Calu3 (cell line): ENCODE measurements around the gene FBXW8. TPM values are rescaled to one million over a fixed set of nuclear protein-coding genes. Genes with fewer than 3 reads are reported as not detected.

ENCODE experiments used
- BruUV-seq: library from RNA; stranded (reverse); fragments of 400-500 nt; replicated peaks from 2 replicates; lab custom pipeline; 2021; lab: Mats Ljungman, UMichigan
- CTCF ChIA-PET: fragments of 300-600 bp; sonication (Branson Sonifier 250); formaldehyde crosslinking; loops from one replicate; lab custom pipeline; 2022; ENCODE audit warnings: antibody characterized with exemption; lab: Charles Lee
- DNase-seq: peaks from one replicate; pipeline ENCODE4 v3.0.0; 2022
- H3K27ac Mint-ChIP-seq: one replicate; pipeline ENCODE4 v1.8.0; 2022; ENCODE audit warnings: mixed read lengths; ENCODE audit not compliant: unreplicated experiment
- H3K27me3 Mint-ChIP-seq: one replicate; pipeline ENCODE4 v1.8.0; 2022; ENCODE audit warnings: mixed read lengths; ENCODE audit not compliant: unreplicated experiment
- H3K36me3 Mint-ChIP-seq: one replicate; pipeline ENCODE4 v1.8.0; 2022; ENCODE audit warnings: mild to moderate bottlenecking, moderate library complexity, mixed read lengths; ENCODE audit not compliant: insufficient read depth, unreplicated experiment
- H3K4me1 Mint-ChIP-seq: one replicate; pipeline ENCODE4 v1.8.0; 2022; ENCODE audit warnings: mild to moderate bottlenecking, low read depth, mixed read lengths; ENCODE audit not compliant: unreplicated experiment
- H3K4me3 Mint-ChIP-seq: one replicate; pipeline ENCODE4 v1.8.0; 2022; ENCODE audit warnings: mild to moderate bottlenecking, low read depth, moderate library complexity, mixed read lengths; ENCODE audit not compliant: unreplicated experiment
- H3K9me3 Mint-ChIP-seq: one replicate; pipeline ENCODE4 v1.8.0; 2022; ENCODE audit warnings: low read depth, mixed read lengths; ENCODE audit not compliant: unreplicated experiment
- intact Hi-C: fragments of 100-400 bp; cut with micrococcal nuclease; formaldehyde crosslinking; loops from one replicate; pipeline ENCODE4 v1.10.0; 2022; ENCODE audit not compliant: unreplicated experiment
- total RNA-seq: library from RNA; stranded (reverse); gene quantifications from 2 replicates; pipeline ENCODE4 v1.2.3, GENCODE V29; 2022
- TF ChIP-seq, protein P1 (sequence below): fragments of 200-600 bp; IDR thresholded peaks from one replicate; pipeline ENCODE4 v1.8.0; 2022; ENCODE audit warnings: antibody characterized with exemption; ENCODE audit not compliant: unreplicated experiment

The FBXW8 gene
- total RNA-seq, 1 experiment from 2014 or later, result 18.2 TPM

DNA sequence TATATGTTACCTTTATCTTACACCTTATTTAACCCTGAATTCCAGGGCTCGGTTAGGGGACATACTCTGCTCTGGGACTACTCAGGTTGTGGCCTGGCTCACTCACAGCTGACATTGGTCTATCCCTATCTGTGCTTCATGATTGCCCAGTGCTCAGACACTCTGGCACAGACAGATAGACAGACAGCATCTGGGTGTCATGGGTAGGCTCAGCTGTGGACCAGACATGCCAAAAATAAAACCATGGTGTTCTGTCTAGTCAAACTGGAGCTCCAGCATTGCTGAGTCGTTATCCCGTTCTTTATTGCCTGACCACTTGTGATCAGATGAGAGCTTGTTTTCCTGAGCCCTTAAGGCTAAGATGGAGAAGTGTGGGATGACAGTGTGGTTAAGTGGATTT is 29.0 kb downstream of the FBXW8 start:
- peaks cover 19% of the 10 kb centered on the region for H3K36me3 Mint-ChIP-seq
- H3K4me3 Mint-ChIP-seq, result no peak overlapping the region
- intact Hi-C loops, result no loop called here
- CTCF ChIA-PET, result interaction anchor here (0.5 to 0.6 kb wide), 2 partner anchors 195 to 966 kb away, joined by 3 to 4 read pairs; no protein-coding TSS in a partner anchor
- no peak for DNase-seq
- TF ChIP-seq, protein P1, sequence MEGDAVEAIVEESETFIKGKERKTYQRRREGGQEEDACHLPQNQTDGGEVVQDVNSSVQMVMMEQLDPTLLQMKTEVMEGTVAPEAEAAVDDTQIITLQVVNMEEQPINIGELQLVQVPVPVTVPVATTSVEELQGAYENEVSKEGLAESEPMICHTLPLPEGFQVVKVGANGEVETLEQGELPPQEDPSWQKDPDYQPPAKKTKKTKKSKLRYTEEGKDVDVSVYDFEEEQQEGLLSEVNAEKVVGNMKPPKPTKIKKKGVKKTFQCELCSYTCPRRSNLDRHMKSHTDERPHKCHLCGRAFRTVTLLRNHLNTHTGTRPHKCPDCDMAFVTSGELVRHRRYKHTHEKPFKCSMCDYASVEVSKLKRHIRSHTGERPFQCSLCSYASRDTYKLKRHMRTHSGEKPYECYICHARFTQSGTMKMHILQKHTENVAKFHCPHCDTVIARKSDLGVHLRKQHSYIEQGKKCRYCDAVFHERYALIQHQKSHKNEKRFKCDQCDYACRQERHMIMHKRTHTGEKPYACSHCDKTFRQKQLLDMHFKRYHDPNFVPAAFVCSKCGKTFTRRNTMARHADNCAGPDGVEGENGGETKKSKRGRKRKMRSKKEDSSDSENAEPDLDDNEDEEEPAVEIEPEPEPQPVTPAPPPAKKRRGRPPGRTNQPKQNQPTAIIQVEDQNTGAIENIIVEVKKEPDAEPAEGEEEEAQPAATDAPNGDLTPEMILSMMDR, result no peak
- H3K9me3 Mint-ChIP-seq, result peaks cover 10% of the 10 kb centered on the region
- no peaks in the 10 kb centered on the region for H3K4me1 Mint-ChIP-seq
- no peak overlapping the region for H3K27ac Mint-ChIP-seq
- H3K27me3 Mint-ChIP-seq, result no peaks in the 10 kb centered on the region
- BruUV-seq, result no TSS peak

DNA sequence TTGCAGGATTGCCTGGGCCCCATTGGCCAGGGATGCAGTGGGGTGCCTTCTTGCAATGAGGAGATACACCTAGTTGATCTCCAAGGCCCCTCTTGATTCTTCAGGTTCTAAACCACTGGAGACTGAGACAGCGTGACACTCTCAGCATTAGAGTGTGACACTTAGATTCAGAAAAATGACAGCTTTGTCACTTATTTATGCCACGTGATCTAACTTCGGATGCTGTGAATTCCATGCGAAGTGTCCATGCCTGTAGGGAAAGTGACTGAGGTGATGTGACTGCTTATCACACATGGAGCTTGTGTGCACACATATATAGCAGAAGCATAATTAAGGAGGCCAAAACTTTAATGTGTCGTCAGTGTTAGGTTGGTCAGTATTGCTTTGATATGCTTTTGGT is 30.4 kb downstream of the FBXW8 start:
- CTCF ChIA-PET, result no interaction called here
- TF ChIP-seq, protein P1, result no peak
- H3K27ac Mint-ChIP-seq, result no peak overlapping the region
- no peaks in the 10 kb centered on the region for H3K27me3 Mint-ChIP-seq
- H3K4me3 Mint-ChIP-seq, result no peak overlapping the region
- DNase-seq, result no peak
- H3K36me3 Mint-ChIP-seq, result peaks cover 29% of the 10 kb centered on the region
- H3K9me3 Mint-ChIP-seq, result peaks cover 10% of the 10 kb centered on the region
- BruUV-seq, result no TSS peak
- intact Hi-C loops, result no loop called here
- no peaks in the 10 kb centered on the region for H3K4me1 Mint-ChIP-seq

DNA sequence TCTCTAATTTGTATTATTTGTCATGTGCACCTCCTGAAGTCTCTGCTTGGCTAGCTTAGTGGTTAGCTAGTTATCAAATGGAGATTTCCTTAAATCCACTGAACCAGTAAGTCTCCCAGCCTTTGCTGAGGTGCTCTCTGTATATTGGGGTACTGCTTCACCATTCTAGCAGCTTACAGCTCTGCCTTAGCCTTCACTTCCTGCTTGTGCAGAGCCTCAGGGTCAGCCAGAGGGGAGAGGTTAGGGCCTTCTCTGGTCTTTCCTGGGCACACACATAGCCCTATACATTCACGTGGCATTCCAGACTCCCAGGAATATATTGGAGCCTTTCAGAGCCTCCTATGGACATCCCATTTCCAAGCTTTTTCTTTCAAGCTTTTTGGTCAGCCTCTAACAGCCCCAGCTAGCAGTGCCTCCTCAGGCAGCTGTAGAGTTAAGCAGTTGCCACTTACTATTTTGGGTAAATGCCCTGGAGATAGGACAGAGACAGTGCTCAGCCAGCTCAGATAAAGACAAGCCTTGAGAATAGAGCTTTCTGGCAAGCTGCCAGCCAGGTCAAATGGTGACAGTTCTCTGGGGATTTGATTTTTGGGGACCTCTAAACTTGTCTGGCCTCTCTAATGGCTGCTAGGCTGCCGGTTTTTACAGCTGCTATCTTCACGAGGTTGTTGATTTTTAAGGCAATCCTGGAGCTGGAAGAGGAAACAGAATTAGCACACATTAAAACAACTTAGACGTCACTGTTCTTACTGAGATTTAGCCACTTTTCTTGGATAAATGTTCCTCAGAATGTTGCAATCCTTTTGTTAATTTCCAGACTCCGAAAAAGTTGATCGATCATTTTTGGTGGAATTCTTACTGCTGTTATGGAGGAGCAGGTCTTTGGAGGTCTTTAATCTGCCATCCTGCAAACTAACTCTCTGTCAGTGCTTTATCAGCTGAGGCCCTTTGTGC is 32.9 kb downstream of the FBXW8 start:
- BruUV-seq, result no TSS peak
- H3K9me3 Mint-ChIP-seq, result peaks cover 10% of the 10 kb centered on the region
- H3K36me3 Mint-ChIP-seq, result peaks cover 38% of the 10 kb centered on the region
- no peaks in the 10 kb centered on the region for H3K27me3 Mint-ChIP-seq
- TF ChIP-seq, protein P1, result no peak
- H3K4me3 Mint-ChIP-seq, result no peak overlapping the region
- no peak for DNase-seq
- CTCF ChIA-PET, result no interaction called here
- no peak overlapping the region for H3K27ac Mint-ChIP-seq
- intact Hi-C loops, result no loop called here
- no peaks in the 10 kb centered on the region for H3K4me1 Mint-ChIP-seq

DNA sequence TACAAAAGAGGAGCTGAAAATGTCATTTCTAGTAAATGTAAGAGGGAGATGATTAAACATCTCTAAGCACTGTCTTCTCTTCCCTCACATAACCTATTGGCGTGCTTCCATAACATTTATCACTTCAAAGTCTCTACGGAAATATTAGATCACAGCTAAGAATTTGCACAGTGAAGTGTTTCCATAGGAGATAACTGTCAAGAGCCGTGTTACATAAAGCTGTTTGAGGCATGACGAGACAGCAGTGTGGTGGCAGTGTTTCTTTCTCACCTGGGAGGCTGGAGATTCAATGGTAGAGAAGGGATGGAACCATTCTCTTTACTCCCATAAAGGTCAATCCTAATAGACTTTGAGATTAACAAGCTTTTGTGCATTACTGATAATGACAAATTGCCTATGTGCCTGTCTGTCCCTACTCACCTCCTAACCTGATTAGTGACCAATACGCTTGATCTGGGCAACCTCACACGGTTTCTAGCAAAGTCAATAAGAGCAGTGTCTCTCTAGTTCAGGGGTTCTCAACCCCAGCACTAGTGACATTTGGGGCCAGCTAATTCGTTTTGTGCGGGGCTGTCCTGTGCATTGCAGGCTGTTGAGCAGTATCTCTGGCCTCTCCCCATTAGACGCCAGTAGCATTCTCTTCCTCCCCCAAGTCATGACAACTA is 35.3 kb downstream of the FBXW8 start:
- TF ChIP-seq, protein P1, result no peak
- peaks cover 10% of the 10 kb centered on the region for H3K9me3 Mint-ChIP-seq
- H3K27me3 Mint-ChIP-seq, result no peaks in the 10 kb centered on the region
- no peak overlapping the region for H3K27ac Mint-ChIP-seq
- H3K4me3 Mint-ChIP-seq, result no peak overlapping the region
- CTCF ChIA-PET, result no interaction called here
- no TSS peak for BruUV-seq
- no peak for DNase-seq
- no peaks in the 10 kb centered on the region for H3K4me1 Mint-ChIP-seq
- intact Hi-C loops, result no loop called here
- peaks cover 38% of the 10 kb centered on the region for H3K36me3 Mint-ChIP-seq
